ENCODE results near the gene ITPRIPL2. TPM values are rescaled to one million over a fixed set of nuclear protein-coding genes. Genes with fewer than 3 reads are reported as not detected.

Gene ITPRIPL2
- total RNA-seq, 4 donors from 2014 or later: 23.6 to 38.9 (median 32.5) TPM

DNA sequence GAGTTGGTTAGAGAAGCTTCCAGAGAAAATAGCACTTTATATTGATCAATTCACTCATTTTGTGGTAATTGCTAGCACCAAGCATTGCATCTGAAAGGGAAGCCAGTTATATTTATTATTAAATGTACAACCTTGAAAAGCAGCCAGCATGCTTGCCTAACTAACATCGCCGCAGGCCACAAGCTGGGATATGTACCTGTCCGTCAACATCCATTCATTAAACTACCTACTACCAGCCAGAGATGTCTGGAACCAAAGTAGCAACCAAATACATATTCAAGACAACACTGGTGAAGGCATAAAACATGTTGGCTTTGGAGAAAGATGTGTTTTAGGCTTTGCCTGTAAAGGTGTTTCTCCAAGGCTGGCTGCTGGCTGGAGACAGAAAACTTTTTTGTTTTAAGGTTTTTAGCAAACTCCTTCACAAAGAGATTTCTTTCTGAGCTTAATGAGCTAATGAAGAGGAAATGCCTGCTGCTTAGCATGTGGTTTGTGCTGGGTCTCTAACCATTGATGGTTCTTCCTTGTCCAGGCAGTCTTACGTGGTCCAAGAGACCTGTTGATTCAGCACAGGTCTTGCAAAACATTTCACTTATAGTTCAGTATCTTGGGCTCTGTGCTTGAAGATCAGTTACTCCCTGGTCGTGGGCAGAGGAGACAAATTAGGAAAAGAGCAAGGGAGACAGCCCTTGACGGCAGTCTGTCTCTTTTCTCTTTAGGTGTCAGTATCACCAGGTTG is 3.1 kb downstream of the ITPRIPL2 start:
- Histone ChIP-seq H3K36me3 (peaks cover 0 to 10% (median 0%) of the 10 kb centered on the region in 3 donors), H3K27ac (peak overlapping the region; percentile 38 to 94 (median 68)), H3K4me3 (peak overlapping the region in 1 of 4 donors; percentile 20), H3K9me3 (no peaks in the 10 kb centered on the region), H3K4me1 (peaks cover 0 to 50% (median 9%) of the 10 kb centered on the region in 4 donors), H3K27me3 (no peaks in the 10 kb centered on the region)
- no peak for DNase-seq
- TF ChIP-seq, protein P1, sequence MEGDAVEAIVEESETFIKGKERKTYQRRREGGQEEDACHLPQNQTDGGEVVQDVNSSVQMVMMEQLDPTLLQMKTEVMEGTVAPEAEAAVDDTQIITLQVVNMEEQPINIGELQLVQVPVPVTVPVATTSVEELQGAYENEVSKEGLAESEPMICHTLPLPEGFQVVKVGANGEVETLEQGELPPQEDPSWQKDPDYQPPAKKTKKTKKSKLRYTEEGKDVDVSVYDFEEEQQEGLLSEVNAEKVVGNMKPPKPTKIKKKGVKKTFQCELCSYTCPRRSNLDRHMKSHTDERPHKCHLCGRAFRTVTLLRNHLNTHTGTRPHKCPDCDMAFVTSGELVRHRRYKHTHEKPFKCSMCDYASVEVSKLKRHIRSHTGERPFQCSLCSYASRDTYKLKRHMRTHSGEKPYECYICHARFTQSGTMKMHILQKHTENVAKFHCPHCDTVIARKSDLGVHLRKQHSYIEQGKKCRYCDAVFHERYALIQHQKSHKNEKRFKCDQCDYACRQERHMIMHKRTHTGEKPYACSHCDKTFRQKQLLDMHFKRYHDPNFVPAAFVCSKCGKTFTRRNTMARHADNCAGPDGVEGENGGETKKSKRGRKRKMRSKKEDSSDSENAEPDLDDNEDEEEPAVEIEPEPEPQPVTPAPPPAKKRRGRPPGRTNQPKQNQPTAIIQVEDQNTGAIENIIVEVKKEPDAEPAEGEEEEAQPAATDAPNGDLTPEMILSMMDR (IDR thresholded peaks at IDR 0.05): no peak
- no peak for TF ChIP-seq POLR2A (IDR thresholded peaks at IDR 0.05)

DNA sequence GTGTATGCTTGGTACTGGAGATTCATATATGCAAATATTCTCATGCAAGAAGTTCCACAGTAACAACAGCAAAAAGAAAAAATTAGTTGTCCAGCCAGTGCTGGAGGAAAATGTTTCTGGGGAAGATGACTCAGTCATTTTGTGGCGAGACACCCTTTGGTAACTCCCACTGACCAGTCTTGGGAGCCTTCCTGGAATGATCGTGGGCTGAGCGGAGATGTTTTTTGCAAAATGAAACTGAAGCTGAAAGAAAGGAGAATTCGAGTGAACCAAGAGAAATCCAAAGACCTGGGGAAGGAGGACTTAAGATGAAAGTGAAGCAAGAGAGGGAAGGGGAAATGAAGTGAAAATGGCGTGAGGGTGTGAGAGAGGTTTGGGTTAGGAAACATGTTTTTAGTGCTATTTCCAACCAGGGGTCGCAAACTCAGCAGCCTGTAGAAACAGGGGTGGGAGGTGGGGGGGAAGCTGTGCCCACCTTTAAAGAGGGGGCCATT is 5.2 kb downstream of the ITPRIPL2 start:
- peak overlapping the region in 3 of 4 donors; percentile 20 to 33 (median 24) for H3K4me3 ChIP-seq
- no peaks in the 10 kb centered on the region for H3K9me3 ChIP-seq
- H3K27ac ChIP-seq: peak overlapping the region; percentile 57 to 94 (median 68)
- no peaks in the 10 kb centered on the region for H3K27me3 ChIP-seq
- peaks cover 0 to 61% (median 9%) of the 10 kb centered on the region in 4 donors for H3K4me1 ChIP-seq
- H3K36me3 ChIP-seq: peaks cover 0 to 10% (median 0%) of the 10 kb centered on the region in 3 donors
- TF ChIP-seq, protein P1 (IDR thresholded peaks at IDR 0.05): no peak
- TF ChIP-seq POLR2A (IDR thresholded peaks at IDR 0.05): no peak
- DNase-seq: peak in 2 of 3 donors; percentile 26 to 55

DNA sequence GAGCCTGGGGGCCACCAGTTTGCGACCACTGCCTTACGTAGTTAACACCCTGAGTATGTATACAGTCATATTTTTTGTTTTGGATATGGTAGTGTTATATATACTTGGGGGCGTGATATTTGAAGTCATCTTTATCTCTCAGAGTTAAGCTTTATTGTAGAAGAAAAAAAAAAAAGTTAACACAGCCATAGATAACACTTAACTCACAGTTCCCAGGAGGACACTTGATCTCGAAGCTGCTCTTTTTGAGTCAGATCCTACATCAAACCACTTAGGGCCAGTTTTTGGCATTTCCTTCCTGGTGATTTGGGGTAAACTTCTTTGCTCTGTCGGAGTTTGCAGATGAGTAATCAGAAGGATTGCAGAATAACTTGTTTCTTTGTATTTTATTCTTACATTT is 5.8 kb downstream of the ITPRIPL2 start:
- TF ChIP-seq, protein P1 (IDR thresholded peaks at IDR 0.05): no peak
- TF ChIP-seq POLR2A (IDR thresholded peaks at IDR 0.05): no peak
- Histone ChIP-seq H3K4me3 (peak overlapping the region in 2 of 4 donors; percentile 20 to 33), H3K27ac (peak overlapping the region; percentile 57 to 94 (median 68)), H3K27me3 (no peaks in the 10 kb centered on the region), H3K4me1 (peaks cover 0 to 60% (median 9%) of the 10 kb centered on the region in 4 donors), H3K36me3 (peaks cover 0 to 10% (median 0%) of the 10 kb centered on the region in 3 donors), H3K9me3 (no peaks in the 10 kb centered on the region)
- DNase-seq: no peak

DNA sequence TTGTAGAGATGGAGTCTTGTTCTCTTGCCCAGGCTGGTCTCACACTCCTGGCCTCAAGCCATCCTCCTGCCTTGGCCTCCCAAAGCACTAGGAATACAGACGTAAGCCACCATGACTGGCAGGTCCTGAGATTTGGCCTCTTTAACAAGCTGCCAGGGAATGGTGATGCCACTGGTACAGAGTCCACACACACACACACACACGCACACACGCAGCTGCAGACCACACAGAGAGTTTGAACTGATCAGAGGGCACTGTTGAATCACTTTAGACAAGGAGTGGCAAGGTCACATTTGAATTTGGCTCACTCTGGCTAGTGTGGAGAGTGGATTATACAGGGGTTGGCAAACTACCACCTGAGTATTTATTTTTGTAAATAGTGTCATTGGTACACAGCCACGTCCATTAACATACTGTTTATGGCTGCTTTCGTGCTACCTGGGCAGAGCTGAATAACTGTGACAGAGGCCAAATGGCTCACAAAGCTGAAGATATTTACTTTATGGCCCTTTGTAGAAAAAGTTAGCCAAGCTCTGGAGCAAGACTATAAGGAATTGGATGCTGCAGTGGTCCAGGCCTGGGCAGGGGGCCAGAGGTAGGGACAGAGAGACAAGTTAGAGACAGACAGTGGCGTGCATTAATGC is 9.9 kb downstream of the ITPRIPL2 start:
- peak overlapping the region in 3 of 4 donors; percentile 41 to 80 (median 68) for H3K27ac ChIP-seq
- peak in 2 of 3 donors; percentile 80 to 87 for DNase-seq
- H3K4me1 ChIP-seq: peaks cover 0 to 19% (median 0%) of the 10 kb centered on the region in 4 donors

DNA sequence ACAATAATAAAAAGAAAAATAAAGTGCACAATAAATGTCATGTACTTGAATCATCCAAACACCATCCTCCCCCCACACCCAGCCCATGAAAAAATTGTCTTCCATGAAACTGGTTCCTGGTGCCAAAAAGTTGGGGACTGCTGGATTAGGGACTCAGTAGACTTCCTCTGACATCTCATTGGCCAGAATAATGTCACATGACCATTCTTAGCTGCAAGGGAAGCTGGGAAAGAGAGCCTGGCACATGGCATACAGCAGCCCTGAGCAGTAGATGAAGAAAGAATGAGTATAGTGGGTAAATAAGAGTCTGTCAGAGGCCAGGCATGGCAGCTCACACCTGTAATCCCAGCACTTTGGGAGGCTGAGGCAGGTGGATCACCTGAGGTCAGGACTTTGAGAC is 12.5 kb downstream of the ITPRIPL2 start:
- H3K4me1 ChIP-seq: peaks cover 0 to 27% (median 0%) of the 10 kb centered on the region in 4 donors
- no peaks in the 10 kb centered on the region for H3K9me3 ChIP-seq
- TF ChIP-seq, protein P1 (IDR thresholded peaks at IDR 0.05): no peak
- TF ChIP-seq POLR2A (IDR thresholded peaks at IDR 0.05): no peak
- no peaks in the 10 kb centered on the region for H3K27me3 ChIP-seq
- no peak overlapping the region for H3K4me3 ChIP-seq
- H3K36me3 ChIP-seq: no peaks in the 10 kb centered on the region
- no peak overlapping the region for H3K27ac ChIP-seq
- no peak for DNase-seq

More for the DNA sequence above, 9.9 kb downstream of the ITPRIPL2 start:
- Histone ChIP-seq H3K4me3 (no peak overlapping the region), H3K27me3 (no peaks in the 10 kb centered on the region), H3K9me3 (no peaks in the 10 kb centered on the region), H3K36me3 (no peaks in the 10 kb centered on the region)
- TF ChIP-seq, protein P1 (IDR thresholded peaks at IDR 0.05): no peak
- no peak for TF ChIP-seq POLR2A (IDR thresholded peaks at IDR 0.05)
